GM12801 (cell line): ENCODE data around the gene ARL4A.

Experiments
- CTCF ChIP-seq: IDR thresholded peaks from one replicate; pipeline ENCODE4 v1.5.1; 2011; ENCODE audit warnings: control low read depth; ENCODE audit not compliant: insufficient read length; ENCODE audit errors: extremely low read depth

The ARL4A gene

GRCh38 chr7:12727455-12728191, 40.2 kb downstream of the ARL4A start:
- TF ChIP-seq CTCF: no peak

- TF ChIP-seq CTCF: no peak
These were observed 40.7 kb downstream of the ARL4A start for GRCh38 chr7:12728192-12728538.

- TF ChIP-seq CTCF: no peak
These were observed 41.7 kb downstream of the ARL4A start for GRCh38 chr7:12729112-12729511.

- no peak for TF ChIP-seq CTCF
These were observed 43.1 kb downstream of the ARL4A start for GRCh38 chr7:12730523-12730922.

GRCh38 chr7:12731214-12731656, 43.8 kb downstream of the ARL4A start:
- no peak for TF ChIP-seq CTCF

- no peak for TF ChIP-seq CTCF
These were observed 44.3 kb downstream of the ARL4A start for GRCh38 chr7:12731775-12732174.

GRCh38 chr7:12732428-12732827, 45.0 kb downstream of the ARL4A start:
- no peak for TF ChIP-seq CTCF
